ENCODE results near the gene TMEM115.

TMEM115 gene

DNA sequence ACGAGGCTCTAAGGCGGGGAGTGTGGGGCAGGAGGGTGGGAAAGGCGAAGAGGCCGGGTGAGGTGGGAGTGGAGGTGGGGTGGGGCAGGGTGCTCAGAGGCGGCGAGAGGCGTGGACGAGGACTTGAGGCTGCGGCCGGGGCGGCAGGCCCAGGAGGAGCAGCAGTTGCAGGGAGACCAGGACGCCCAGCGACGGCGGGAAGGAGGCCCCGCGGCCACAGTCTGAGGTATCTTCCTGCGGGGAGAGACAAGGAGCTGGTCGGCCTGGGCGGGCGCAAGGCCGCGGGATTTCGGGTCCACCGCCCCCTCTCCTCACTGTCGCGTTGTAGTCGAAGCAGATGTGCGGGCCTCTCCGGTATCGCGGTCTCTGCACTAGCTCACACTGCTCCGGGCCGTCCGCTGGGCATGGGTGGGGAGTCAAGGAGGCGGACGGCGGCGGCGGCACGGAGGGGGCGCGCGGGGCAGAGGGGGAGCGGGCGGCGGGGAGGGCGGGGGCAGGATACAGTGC is 5.3 kb upstream of the TMEM115 start:
- TF ChIP-seq, protein P1, sequence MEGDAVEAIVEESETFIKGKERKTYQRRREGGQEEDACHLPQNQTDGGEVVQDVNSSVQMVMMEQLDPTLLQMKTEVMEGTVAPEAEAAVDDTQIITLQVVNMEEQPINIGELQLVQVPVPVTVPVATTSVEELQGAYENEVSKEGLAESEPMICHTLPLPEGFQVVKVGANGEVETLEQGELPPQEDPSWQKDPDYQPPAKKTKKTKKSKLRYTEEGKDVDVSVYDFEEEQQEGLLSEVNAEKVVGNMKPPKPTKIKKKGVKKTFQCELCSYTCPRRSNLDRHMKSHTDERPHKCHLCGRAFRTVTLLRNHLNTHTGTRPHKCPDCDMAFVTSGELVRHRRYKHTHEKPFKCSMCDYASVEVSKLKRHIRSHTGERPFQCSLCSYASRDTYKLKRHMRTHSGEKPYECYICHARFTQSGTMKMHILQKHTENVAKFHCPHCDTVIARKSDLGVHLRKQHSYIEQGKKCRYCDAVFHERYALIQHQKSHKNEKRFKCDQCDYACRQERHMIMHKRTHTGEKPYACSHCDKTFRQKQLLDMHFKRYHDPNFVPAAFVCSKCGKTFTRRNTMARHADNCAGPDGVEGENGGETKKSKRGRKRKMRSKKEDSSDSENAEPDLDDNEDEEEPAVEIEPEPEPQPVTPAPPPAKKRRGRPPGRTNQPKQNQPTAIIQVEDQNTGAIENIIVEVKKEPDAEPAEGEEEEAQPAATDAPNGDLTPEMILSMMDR (conservative IDR thresholded peaks at IDR 0.05; ENCODE audit: low read depth) = no peak
- CTCF ChIA-PET = interaction anchor here (0.5 to 0.6 kb wide), 2 partner anchors 172 to 988 kb away, joined by 3 read pairs; no protein-coding TSS in a partner anchor
- no peak for DNase-seq (ENCODE audit: low spot score)
- peak overlapping the region; percentile 54 for H3K27ac ChIP-seq
- POLR2A ChIA-PET (ENCODE audit: low non-redundant PET) = no interaction called here

DNA sequence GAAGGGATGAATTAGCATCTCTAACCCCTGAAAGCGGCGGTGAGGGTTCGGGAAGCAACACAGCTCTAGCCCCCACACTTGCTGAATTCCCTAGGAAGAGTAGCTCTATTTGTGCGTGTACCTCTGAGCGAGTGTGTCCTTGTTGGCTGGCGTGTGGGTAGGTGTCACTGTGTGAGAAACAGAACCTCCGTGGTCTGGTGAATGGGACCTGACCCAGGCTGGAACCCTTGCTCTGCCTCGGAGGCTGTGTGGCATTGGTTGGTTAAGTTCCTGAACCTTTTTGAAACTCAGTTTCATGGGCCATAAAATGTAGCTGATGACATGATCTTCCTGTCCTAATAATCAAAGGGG is 414 bp upstream of the TMEM115 start:
- DNase-seq (ENCODE audit: low spot score) = no peak
- CTCF ChIA-PET = no interaction called here
- peak overlapping the region; percentile 77 for H3K27ac ChIP-seq
- TF ChIP-seq, protein P1 (conservative IDR thresholded peaks at IDR 0.05; ENCODE audit: low read depth) = no peak
- POLR2A ChIA-PET (ENCODE audit: low non-redundant PET) = no interaction called here

DNA sequence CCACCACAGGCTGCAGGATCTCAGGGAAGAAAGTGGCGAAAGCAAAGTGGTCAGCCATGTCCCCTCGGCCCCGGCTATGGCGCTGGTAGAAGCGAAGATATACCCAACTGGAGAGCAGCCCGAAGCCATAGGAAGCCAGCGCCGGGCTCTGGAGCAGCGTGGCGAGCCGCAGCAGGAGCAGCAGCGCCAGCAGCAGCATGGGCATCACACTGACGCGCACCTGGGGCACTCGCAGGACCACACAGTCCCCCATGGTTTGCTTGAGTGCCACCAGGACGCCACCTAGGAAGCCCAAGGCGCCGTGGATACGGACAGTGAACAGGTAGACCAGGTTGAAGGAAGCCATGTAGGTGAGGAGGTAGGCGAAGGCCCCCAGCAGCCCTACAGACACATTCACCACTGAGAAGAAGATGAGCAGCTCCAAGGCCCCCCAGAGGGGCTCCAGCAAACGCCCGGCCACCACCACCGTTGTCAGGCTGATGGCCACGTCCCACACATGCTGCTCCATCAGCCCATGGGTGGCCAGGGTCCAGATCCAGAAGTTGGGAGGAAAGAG is 888 bp downstream of the TMEM115 start:
- ChIA-PET POLR2A (ENCODE audit: low non-redundant PET) (no interaction called here), CTCF (no interaction called here)
- peak overlapping the region; percentile 77 for H3K27ac ChIP-seq
- TF ChIP-seq, protein P1 (conservative IDR thresholded peaks at IDR 0.05; ENCODE audit: low read depth) = no peak
- DNase-seq (ENCODE audit: low spot score) = no peak

DNA sequence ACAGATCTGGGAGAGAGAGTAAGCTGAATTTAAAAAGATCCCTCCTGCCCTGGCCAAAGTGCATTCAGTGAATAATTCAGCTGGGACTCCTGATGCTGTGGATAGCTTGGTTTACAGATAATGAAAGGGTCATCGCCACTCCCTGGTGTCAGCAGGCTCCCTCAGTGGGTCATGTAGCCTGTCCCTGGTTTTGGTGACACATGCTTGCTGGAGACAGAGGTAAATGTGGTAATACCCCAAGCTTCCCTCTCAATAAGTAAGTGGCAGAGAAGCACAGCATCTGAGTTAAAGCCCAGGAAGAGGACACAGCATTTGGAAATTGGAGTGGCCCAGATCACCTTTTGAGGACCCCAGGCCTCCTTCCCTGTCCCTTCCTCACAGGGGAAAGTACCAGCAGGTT is 1.8 kb downstream of the TMEM115 start:
- peak overlapping the region; percentile 77 for H3K27ac ChIP-seq
- CTCF ChIA-PET = no interaction called here
- TF ChIP-seq, protein P1 (conservative IDR thresholded peaks at IDR 0.05; ENCODE audit: low read depth) = no peak
- no peak for DNase-seq (ENCODE audit: low spot score)
- POLR2A ChIA-PET (ENCODE audit: low non-redundant PET) = no interaction called here

DNA sequence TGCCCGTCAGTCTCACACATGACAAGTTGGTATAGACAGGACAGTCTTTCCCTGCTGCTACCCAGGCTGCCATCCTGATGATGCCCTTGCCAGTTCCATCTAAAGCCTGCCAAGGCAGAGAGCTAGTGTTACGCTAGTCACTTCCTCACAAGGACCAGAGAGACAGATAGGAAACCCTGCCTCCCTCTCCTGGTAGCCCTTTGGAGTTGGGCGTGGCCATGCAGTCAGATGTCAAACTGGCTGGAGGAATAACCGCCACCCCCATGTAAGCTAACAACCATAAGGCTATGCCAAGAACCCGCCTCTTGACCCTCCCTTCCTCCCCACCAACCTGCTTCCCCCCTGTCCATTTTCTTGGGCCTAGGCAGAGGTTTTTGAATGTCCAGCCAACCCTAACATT is 2.8 kb downstream of the TMEM115 start:
- ChIA-PET CTCF (no interaction called here), POLR2A (ENCODE audit: low non-redundant PET) (no interaction called here)
- TF ChIP-seq, protein P1 (conservative IDR thresholded peaks at IDR 0.05; ENCODE audit: low read depth) = no peak
- DNase-seq (ENCODE audit: low spot score) = no peak
- peak overlapping the region; percentile 77 for H3K27ac ChIP-seq

DNA sequence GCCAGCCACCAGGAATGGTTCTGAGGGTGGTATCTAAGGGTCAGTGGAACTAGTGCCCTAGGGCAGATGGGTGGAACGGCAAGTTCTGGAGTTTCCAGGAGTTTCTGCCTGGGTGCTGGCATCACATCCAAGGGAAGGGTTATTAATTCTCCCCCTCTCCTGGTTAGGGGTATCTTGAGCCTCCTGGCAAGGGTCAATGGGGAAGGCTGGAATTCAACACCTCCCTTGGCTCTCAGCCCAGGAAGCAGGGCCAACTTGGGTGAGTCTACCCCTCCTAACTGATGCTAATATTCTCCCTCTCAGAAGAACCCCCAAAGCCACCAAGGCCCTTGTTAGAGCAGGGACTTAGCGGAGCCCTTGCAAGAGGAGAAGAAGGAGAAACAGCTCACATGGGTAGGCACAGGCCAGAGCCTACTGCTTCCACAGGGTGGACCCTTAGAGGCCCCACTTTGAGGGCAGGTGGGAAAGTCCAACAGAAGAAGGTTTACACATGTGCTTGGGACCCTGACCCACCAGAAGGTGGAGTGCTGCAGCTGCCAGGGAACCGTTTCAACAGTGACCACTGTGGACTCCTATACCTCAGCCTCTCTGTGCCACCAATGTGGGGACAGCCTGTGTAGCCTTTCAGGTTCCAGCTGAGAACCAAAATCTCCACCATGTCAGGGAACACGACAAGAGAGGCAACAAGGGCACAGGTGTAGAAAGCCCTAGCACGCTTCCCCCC is 3.3 kb downstream of the TMEM115 start:
- TF ChIP-seq, protein P1 (conservative IDR thresholded peaks at IDR 0.05; ENCODE audit: low read depth) = no peak
- ChIA-PET POLR2A (ENCODE audit: low non-redundant PET) (no interaction called here), CTCF (no interaction called here)
- peak overlapping the region; percentile 77 for H3K27ac ChIP-seq
- no peak for DNase-seq (ENCODE audit: low spot score)

Data from RWPE1 (cell line).